GM18870 (cell line): ENCODE data around the gene FCN1.

Experiments used
- ATAC-seq: cut with Tn5 transposase; IDR thresholded peaks from one replicate; pipeline ENCODE4 v1.9.1; 2021; ENCODE audit warnings: moderate library complexity; ENCODE audit not compliant: unreplicated experiment

Gene FCN1

GRCh38 chr9:134937566-134938345 is 20.0 kb upstream of the FCN1 start:
- no peak for ATAC-seq

- no peak for ATAC-seq
Observed at GRCh38 chr9:134937164-134937555, 19.4 kb upstream of the FCN1 start.

- ATAC-seq = peak; percentile 32
Observed at GRCh38 chr9:134936346-134937163, 18.8 kb upstream of the FCN1 start.

- ATAC-seq = no peak
Observed at GRCh38 chr9:134935701-134936345, 18.1 kb upstream of the FCN1 start.

GRCh38 chr9:134935056-134935640 is 17.4 kb upstream of the FCN1 start:
- ATAC-seq = no peak

- ATAC-seq = no peak
Observed at GRCh38 chr9:134933076-134933659, 15.5 kb upstream of the FCN1 start.

- no peak for ATAC-seq
Observed at GRCh38 chr9:134932606-134933005, 14.9 kb upstream of the FCN1 start.

- ATAC-seq = no peak
Observed at GRCh38 chr9:134932171-134932570, 14.5 kb upstream of the FCN1 start.

GRCh38 chr9:134930398-134930797 is 12.7 kb upstream of the FCN1 start:
- no peak for ATAC-seq

- ATAC-seq = no peak
Observed at GRCh38 chr9:134929193-134930158, 11.8 kb upstream of the FCN1 start.

- ATAC-seq = no peak
Observed at GRCh38 chr9:134928436-134929192, 10.9 kb upstream of the FCN1 start.

GRCh38 chr9:134925011-134925511 is 7.3 kb upstream of the FCN1 start:
- ATAC-seq = no peak

- no peak for ATAC-seq
Observed at GRCh38 chr9:134923466-134923865, 5.8 kb upstream of the FCN1 start.

GRCh38 chr9:134922932-134923240 is 5.2 kb upstream of the FCN1 start:
- ATAC-seq = no peak

- ATAC-seq = no peak
Observed at GRCh38 chr9:134922066-134922931, 4.6 kb upstream of the FCN1 start.

GRCh38 chr9:134919303-134919702 is 1.6 kb upstream of the FCN1 start:
- ATAC-seq = no peak

GRCh38 chr9:134918646-134919045 is 934 bp upstream of the FCN1 start:
- ATAC-seq = no peak

- ATAC-seq = no peak
Observed at GRCh38 chr9:134916161-134916665, 1.5 kb downstream of the FCN1 start.
